ENCODE data around the gene B4GAT1. TPM values are rescaled to one million over a fixed set of nuclear protein-coding genes. Genes with fewer than 3 reads are reported as not detected.

The B4GAT1 gene
- total and polyA plus RNA-seq, 2 of the 13 experiments (the other 11 are each of a cell fraction or from before 2014, with no cell fraction given): 40.4 to 109 TPM

DNA sequence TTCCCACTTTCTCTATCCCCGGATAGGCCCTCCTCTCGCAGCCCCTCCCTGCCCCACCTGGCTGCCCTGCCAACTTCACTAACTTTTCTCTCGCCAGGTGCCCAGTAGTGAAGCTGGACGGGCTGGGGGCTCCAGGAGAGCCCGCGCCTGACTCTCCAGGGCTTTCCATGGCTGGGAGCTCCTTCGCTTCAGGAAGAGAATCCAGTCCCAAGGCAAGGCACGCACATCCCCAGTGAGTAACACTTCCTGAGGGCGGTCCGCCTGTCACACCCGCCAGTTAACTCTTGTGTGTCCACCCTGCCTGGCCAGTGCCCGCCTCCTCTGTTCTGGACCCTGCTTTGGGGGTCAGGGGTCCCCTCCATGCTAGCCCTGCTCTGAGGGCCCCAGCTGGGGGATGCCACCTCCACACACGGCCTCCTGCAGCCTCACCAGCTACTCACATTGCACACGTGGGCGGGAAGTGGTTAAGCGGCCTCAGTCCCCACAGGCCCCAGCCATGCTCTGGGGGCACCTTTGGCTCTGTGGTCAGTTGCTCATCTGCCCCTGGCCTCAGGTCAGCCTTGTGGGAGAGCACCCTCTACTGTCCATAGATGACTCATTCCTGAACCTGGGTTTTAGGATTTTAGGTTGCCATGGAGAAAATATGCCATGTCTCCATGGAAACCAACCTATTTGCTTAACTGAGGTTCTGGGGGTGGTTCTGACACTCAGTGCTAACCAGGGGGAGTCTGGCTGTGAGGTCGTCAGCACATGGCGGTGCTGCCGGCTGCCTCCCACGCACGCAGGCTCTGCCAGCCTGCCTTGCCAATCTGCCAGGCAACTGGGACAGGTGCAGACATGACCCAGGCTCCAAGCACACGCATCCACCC, 11.0 kb downstream of the B4GAT1 start, which contains the start of gene RIN1 (continued):
- TF ChIP-seq, protein P1, sequence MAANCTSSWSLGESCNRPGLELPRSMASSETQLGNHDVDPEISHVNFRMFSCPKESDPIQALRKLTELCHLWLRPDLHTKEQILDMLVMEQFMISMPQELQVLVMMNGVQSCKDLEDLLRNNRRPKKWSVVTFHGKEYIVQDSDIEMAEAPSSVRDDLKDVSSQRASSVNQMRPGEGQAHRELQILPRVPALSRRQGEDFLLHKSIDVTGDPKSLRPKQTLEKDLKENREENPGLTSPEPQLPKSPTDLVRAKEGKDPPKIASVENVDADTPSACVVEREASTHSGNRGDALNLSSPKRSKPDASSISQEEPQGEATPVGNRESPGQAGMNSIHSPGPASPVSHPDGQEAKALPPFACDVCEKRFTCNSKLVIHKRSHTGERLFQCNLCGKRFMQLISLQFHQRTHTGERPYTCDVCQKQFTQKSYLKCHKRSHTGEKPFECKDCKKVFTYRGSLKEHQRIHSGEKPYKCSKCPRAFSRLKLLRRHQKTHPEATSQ (CRISPR knock-in tag; IDR thresholded peaks at IDR 0.05; ENCODE audit: borderline replicate concordance): no peak
- TF ChIP-seq MBD4 (IDR thresholded peaks at IDR 0.05; ENCODE audit: borderline replicate concordance, low read length) (no peak), CREM (IDR thresholded peaks at IDR 0.05) (peak; percentile 61; the same call in 1 of the 2 replicates), CREM (CRISPR knock-in tag; IDR thresholded peaks at IDR 0.05) (no peak), HNRNPLL (IDR thresholded peaks at IDR 0.05; ENCODE audit: low read depth, low read length, poor library complexity, severe bottlenecking) (no peak), STAT5B (CRISPR knock-in tag; IDR thresholded peaks at IDR 0.05) (no peak), KDM1A (CRISPR knock-in tag; IDR thresholded peaks at IDR 0.05) (no peak), BCL6 (CRISPR knock-in tag; IDR thresholded peaks at IDR 0.05) (0 out of 2 replicates have a peak, but pooled peaks have one; percentile 41), ZNF34 (CRISPR knock-in tag; IDR thresholded peaks at IDR 0.05; ENCODE audit: borderline replicate concordance) (no peak), ZNF180 (CRISPR knock-in tag; IDR thresholded peaks at IDR 0.05; ENCODE audit: borderline replicate concordance, low read depth) (no peak), SIN3B (IDR thresholded peaks at IDR 0.05; ENCODE audit: low read length) (peak; percentile 42; the same call in 1 of the 2 replicates), SMAD1 (CRISPR knock-in tag; IDR thresholded peaks at IDR 0.05; ENCODE audit: borderline replicate concordance, low read depth) (no peak), ZNF207 (IDR thresholded peaks at IDR 0.05; ENCODE audit: borderline replicate concordance) (no peak), GZF1 (CRISPR knock-in tag; IDR thresholded peaks at IDR 0.05) (0 out of 2 replicates have a peak, but pooled peaks have one; percentile 80), ZNF83 (CRISPR knock-in tag; IDR thresholded peaks at IDR 0.05; ENCODE audit: borderline replicate concordance) (no peak), TBX2 (CRISPR knock-in tag; IDR thresholded peaks at IDR 0.05; ENCODE audit: borderline replicate concordance) (peak; percentile 95), HDAC6 (IDR thresholded peaks at IDR 0.05; ENCODE audit: low read depth, low read length) (no peak), ZSCAN30 (CRISPR knock-in tag; IDR thresholded peaks at IDR 0.05) (no peak), NONO (IDR thresholded peaks at IDR 0.05) (no peak), NONO (CRISPR knock-in tag; conservative IDR thresholded peaks at IDR 0.05) (peak; percentile 94), HDAC1 (CRISPR knock-in tag; IDR thresholded peaks at IDR 0.05) (peak; percentile 98)
- TF ChIP-seq, protein P2, sequence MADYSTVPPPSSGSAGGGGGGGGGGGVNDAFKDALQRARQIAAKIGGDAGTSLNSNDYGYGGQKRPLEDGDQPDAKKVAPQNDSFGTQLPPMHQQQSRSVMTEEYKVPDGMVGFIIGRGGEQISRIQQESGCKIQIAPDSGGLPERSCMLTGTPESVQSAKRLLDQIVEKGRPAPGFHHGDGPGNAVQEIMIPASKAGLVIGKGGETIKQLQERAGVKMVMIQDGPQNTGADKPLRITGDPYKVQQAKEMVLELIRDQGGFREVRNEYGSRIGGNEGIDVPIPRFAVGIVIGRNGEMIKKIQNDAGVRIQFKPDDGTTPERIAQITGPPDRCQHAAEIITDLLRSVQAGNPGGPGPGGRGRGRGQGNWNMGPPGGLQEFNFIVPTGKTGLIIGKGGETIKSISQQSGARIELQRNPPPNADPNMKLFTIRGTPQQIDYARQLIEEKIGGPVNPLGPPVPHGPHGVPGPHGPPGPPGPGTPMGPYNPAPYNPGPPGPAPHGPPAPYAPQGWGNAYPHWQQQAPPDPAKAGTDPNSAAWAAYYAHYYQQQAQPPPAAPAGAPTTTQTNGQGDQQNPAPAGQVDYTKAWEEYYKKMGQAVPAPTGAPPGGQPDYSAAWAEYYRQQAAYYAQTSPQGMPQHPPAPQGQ (CRISPR knock-in tag; IDR thresholded peaks at IDR 0.05; ENCODE audit: borderline replicate concordance): no peak
- TF ChIP-seq, protein P3, sequence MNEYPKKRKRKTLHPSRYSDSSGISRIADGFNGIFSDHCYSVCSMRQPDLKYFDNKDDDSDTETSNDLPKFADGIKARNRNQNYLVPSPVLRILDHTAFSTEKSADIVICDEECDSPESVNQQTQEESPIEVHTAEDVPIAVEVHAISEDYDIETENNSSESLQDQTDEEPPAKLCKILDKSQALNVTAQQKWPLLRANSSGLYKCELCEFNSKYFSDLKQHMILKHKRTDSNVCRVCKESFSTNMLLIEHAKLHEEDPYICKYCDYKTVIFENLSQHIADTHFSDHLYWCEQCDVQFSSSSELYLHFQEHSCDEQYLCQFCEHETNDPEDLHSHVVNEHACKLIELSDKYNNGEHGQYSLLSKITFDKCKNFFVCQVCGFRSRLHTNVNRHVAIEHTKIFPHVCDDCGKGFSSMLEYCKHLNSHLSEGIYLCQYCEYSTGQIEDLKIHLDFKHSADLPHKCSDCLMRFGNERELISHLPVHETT (CRISPR knock-in tag; conservative IDR thresholded peaks at IDR 0.05): peak; percentile 67; the same call in 1 of the 2 replicates
- TF ChIP-seq, protein P4, sequence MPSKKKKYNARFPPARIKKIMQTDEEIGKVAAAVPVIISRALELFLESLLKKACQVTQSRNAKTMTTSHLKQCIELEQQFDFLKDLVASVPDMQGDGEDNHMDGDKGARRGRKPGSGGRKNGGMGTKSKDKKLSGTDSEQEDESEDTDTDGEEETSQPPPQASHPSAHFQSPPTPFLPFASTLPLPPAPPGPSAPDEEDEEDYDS (CRISPR knock-in tag; IDR thresholded peaks at IDR 0.05): no peak
